Measurements from ENCODE around the gene NTM.

GRCh38 chr11:131422029-131422428, 51.6 kb downstream of the NTM start:
- TF ChIP-seq CTCF (IDR thresholded peaks at IDR 0.05) (no peak), POLR2A (IDR thresholded peaks at IDR 0.05) (no peak), EP300 (IDR thresholded peaks at IDR 0.05) (no peak)
